Measurements from ENCODE around the gene PTGIR. TPM values are rescaled to one million over a fixed set of nuclear protein-coding genes. Genes with fewer than 3 reads are reported as not detected.
"Not testable (repeated sequence)": the region's sequence is repeated elsewhere in the genome, so short reads cannot be mapped to it uniquely, and the experiment has no call there.

Gene PTGIR
- total RNA-seq, 1 donor from 2014 or later: 0.38 TPM

DNA sequence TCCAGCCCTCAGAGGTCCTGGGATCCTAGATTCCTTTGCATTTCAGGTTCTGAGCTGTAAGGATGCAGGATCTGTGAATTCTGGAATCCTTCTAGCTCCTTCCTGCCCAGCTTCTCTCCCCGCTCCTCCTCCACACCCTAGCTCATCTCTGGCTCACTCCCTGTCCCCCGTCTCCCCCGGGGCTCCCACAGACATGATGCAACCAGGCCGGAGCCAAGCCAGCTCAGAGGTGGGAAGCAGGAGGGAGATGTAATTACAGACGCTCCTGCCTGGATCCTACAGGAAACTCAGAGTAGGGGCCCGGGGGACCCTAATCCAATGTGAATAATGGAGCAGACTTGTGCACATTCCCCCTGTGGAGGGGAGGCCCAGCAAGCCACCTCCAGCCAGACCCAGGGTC lies 6.6 kb upstream of the PTGIR start:
- no peak overlapping the region for H3K27ac Mint-ChIP-seq (ENCODE audit: unreplicated experiment)
- H3K4me3 Mint-ChIP-seq (ENCODE audit: unreplicated experiment): no peak overlapping the region
- DNase-seq (ENCODE audit: extremely low spot score, unreplicated experiment): no peak
- TF ChIP-seq, protein P1, sequence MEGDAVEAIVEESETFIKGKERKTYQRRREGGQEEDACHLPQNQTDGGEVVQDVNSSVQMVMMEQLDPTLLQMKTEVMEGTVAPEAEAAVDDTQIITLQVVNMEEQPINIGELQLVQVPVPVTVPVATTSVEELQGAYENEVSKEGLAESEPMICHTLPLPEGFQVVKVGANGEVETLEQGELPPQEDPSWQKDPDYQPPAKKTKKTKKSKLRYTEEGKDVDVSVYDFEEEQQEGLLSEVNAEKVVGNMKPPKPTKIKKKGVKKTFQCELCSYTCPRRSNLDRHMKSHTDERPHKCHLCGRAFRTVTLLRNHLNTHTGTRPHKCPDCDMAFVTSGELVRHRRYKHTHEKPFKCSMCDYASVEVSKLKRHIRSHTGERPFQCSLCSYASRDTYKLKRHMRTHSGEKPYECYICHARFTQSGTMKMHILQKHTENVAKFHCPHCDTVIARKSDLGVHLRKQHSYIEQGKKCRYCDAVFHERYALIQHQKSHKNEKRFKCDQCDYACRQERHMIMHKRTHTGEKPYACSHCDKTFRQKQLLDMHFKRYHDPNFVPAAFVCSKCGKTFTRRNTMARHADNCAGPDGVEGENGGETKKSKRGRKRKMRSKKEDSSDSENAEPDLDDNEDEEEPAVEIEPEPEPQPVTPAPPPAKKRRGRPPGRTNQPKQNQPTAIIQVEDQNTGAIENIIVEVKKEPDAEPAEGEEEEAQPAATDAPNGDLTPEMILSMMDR (IDR thresholded peaks at IDR 0.05): no peak
- H3K9me3 Mint-ChIP-seq (ENCODE audit: unreplicated experiment): no peaks in the 10 kb centered on the region
- no peaks in the 10 kb centered on the region for H3K36me3 Mint-ChIP-seq (ENCODE audit: unreplicated experiment)
- peaks cover 6% of the 10 kb centered on the region for H3K27me3 Mint-ChIP-seq (ENCODE audit: unreplicated experiment)
- H3K4me1 Mint-ChIP-seq (ENCODE audit: unreplicated experiment): peaks cover 6% of the 10 kb centered on the region

- Mint-ChIP-seq H3K4me3 (ENCODE audit: unreplicated experiment) (no peak overlapping the region), H3K27me3 (ENCODE audit: unreplicated experiment) (peaks cover 4% of the 10 kb centered on the region), H3K4me1 (ENCODE audit: unreplicated experiment) (peaks cover 11% of the 10 kb centered on the region), H3K9me3 (ENCODE audit: unreplicated experiment) (no peaks in the 10 kb centered on the region), H3K36me3 (ENCODE audit: unreplicated experiment) (no peaks in the 10 kb centered on the region), H3K27ac (ENCODE audit: unreplicated experiment) (no peak overlapping the region)
- TF ChIP-seq, protein P1 (IDR thresholded peaks at IDR 0.05): no peak
- DNase-seq (ENCODE audit: extremely low spot score, unreplicated experiment): no peak
Observed at GRCh38 chr19:46630586-46631205, 5.8 kb upstream of the PTGIR start.

DNA sequence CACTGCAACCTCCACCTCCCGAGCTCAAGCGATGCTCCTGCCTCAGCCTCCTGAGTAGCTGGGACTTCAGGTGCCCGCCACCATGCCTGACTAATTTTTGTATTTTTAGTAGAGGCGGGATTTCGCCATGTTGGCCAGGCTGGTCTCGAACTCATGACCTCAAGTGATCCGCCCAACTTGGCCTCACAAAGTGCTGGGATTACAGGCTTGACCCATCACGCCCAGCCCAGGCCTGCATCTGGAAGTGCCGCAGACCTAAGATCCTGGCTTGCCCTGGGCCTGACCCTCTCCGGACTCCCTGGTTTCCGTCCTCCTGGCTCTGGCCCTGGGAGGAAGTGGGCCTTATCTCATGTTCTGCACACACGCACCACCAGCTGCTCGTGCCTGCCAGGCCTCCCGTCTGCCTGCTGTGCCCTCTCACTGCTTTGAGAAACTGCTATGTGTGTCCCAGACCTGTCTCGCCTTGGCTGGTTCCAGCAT lies 4.7 kb upstream of the PTGIR start:
- no peak overlapping the region for H3K27ac Mint-ChIP-seq (ENCODE audit: unreplicated experiment)

DNA sequence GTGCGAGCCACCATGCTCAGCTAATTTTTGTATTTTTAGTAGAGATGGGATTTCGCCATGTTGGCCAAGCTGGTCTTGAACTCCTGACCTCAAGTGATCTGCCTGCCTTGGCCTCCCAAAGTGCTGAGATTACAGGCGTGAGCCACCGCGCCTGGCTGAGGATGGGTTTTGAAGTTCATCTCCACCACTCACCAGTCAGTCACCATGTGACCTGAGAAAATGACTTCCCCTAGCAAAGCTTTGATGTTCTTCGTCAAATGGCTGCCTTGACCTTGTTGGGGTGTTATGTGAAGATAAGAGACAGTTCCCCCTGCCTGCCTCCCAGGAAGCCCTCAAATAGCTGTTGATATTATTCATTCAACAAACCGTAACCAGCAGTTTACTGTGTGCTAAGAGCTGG lies 4.1 kb upstream of the PTGIR start:
- H3K4me1 Mint-ChIP-seq (ENCODE audit: unreplicated experiment): peaks cover 24% of the 10 kb centered on the region
- not testable (repeated sequence) for DNase-seq (ENCODE audit: extremely low spot score, unreplicated experiment); H3K27ac Mint-ChIP-seq (ENCODE audit: unreplicated experiment); H3K27me3 Mint-ChIP-seq (ENCODE audit: unreplicated experiment); H3K9me3 Mint-ChIP-seq (ENCODE audit: unreplicated experiment); H3K4me3 Mint-ChIP-seq (ENCODE audit: unreplicated experiment); H3K36me3 Mint-ChIP-seq (ENCODE audit: unreplicated experiment)

More for the DNA sequence above, 4.7 kb upstream of the PTGIR start:
- H3K27me3 Mint-ChIP-seq (ENCODE audit: unreplicated experiment): peaks cover 3% of the 10 kb centered on the region
- no peak for DNase-seq (ENCODE audit: extremely low spot score, unreplicated experiment)
- TF ChIP-seq, protein P1 (IDR thresholded peaks at IDR 0.05): no peak
- H3K4me3 Mint-ChIP-seq (ENCODE audit: unreplicated experiment): no peak overlapping the region
- no peaks in the 10 kb centered on the region for H3K36me3 Mint-ChIP-seq (ENCODE audit: unreplicated experiment)
- peaks cover 22% of the 10 kb centered on the region for H3K4me1 Mint-ChIP-seq (ENCODE audit: unreplicated experiment)
- H3K9me3 Mint-ChIP-seq (ENCODE audit: unreplicated experiment): no peaks in the 10 kb centered on the region

GRCh38 chr19:46626446-46626845 lies 1.6 kb upstream of the PTGIR start:
- peaks cover 27% of the 10 kb centered on the region for H3K4me1 Mint-ChIP-seq (ENCODE audit: unreplicated experiment)
- TF ChIP-seq, protein P1 (IDR thresholded peaks at IDR 0.05): no peak
- no peak overlapping the region for H3K4me3 Mint-ChIP-seq (ENCODE audit: unreplicated experiment)
- no peak overlapping the region for H3K27ac Mint-ChIP-seq (ENCODE audit: unreplicated experiment)
- no peaks in the 10 kb centered on the region for H3K36me3 Mint-ChIP-seq (ENCODE audit: unreplicated experiment)
- DNase-seq (ENCODE audit: extremely low spot score, unreplicated experiment): no peak
- H3K27me3 Mint-ChIP-seq (ENCODE audit: unreplicated experiment): no peaks in the 10 kb centered on the region
- H3K9me3 Mint-ChIP-seq (ENCODE audit: unreplicated experiment): no peaks in the 10 kb centered on the region
